T-helper 1 cell treated with Interleukin-12 subunit alpha and Interleukin-12 subunit beta and Interleukin-4 antibody, amounts not matched to agents 30 ng/mL and 1 ng/mL, for 36 hours (primary cell): Measurements from ENCODE around the gene BMPR1B. TPM values are rescaled to one million over a fixed set of nuclear protein-coding genes. Genes with fewer than 3 reads are reported as not detected.

Source experiments
- intact Hi-C: fragments of 100-400 bp; cut with micrococcal nuclease; formaldehyde crosslinking; loops from one replicate; pipeline ENCODE4 v1.15.1; 2024
- total RNA-seq: library from RNA; stranded (reverse); gene quantifications from 2 replicates; pipeline ENCODE4 v1.2.3, GENCODE V29; 2022

BMPR1B gene
- total RNA-seq, 1 donor from 2014 or later: not detected

DNA sequence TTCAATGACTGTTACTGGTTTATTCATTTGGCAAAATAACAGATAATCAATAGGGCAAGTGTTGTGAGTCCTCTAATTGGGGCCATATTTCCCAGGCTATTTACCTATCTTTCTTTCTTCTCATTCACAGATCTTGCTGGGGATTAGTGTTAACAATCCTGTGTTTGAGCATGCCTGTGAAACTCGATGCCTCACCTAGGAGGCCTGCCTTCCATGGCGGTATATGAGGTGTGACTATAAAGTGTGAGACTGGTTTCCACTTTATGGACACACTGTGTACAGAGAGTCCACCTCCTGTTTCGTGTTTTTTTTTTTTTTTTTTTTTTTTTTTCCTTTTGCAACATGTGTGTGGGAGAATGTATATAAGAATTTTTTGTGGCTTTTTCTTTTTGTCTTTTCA lies 199.3 kb downstream of the BMPR1B start:
- intact Hi-C loops: no loop called here

DNA sequence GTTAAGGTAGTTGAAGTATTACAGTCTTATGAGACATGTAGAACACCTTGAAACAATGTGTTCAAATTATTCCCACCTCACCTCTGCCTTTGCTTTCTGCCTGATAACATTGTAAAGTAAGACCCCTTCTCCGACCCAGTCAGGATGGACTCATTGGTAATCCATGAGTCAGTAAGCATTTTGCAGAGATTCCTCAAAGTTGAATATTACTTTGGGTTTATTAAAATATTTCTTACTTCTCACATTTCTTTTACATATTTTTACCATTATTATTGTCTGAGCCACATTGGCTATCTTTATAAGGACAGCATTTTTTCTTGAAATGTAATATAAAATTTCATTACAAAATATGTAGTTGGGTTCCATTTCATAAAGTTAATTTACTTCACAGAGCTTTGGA lies 201.6 kb downstream of the BMPR1B start:
- intact Hi-C loops: no loop called here

DNA sequence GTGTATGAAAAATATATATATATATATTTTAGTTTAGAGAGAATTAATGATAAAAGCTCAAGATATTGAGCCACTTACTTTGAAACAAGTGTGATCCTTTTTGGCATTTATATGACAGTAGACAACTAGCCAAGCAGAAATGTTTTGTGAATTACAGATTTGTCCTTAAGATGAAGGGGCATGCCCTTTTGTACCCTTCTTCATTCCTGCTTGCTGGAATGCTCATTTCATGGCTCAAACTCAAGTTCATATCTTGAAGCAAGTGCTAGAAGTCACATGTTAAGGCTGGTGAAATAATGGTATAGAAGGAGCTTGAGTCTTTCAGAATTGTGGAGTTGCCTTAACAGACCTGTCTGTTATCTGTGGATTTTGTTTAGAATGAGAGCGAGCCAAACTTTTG lies 203.0 kb downstream of the BMPR1B start:
- intact Hi-C loops: no loop called here

DNA sequence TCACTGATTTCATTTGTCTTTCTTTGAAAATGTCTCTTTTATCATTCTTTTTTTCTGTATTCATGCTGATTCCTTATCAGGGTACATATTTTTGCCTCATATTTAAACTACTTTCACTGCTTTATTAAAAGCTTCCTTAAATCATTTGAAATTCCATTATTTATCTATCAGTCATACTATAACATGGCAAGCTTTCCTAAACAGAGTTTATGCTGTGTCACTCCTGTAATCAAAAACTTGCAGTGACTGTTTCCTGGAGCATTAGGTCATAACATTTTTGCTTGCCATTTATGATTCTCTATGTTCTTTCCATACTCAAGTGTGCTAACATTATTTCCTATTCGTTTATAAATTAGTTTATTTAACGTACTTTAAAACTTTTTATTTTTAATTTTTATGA lies 203.7 kb downstream of the BMPR1B start:
- intact Hi-C loops: no loop called here

- intact Hi-C loops: no loop called here
These were observed 204.7 kb downstream of the BMPR1B start for GRCh38 chr4:94962484-94962883.

GRCh38 chr4:94965852-94966251 lies 208.1 kb downstream of the BMPR1B start:
- intact Hi-C loops: no loop called here

DNA sequence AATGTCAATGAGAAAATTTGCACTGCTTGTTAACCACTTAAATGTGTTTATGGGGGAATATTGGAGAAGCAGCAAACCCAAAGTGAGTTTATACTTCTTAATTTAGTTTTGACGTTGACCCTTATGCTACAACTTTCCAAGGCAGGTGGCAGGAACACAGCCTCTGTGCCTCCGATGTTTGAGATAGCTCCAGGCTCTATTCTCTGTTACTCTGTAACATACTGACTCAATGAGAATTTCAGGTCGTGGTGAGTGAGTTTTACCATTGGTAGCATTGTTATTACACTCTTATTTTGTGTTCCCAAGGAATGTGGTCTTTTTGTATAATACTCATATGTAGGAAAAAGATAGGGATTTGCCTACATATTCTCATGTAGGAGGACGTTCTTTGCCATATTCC lies 210.7 kb downstream of the BMPR1B start:
- intact Hi-C loops: no loop called here

DNA sequence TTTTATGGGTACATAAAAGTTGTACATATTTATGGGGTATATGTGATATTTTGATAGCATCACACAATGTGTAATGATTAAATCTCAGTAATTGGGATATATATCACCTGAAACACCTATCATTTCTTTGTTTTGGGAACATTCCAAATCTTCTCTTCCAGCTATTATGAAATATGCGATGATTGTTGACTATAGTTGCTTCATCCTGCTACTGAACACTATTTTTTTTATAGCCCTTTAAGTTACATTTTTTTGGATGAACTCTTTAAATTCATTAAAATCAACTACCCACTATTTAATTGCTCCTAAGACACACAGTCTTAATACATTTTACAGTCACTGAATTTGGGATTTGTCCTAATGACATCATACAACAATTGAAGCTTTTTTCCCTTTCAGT lies 212.9 kb downstream of the BMPR1B start:
- intact Hi-C loops: no loop called here

- intact Hi-C loops: no loop called here
These were observed 217.0 kb downstream of the BMPR1B start for GRCh38 chr4:94974773-94975172.

GRCh38 chr4:94976371-94977011 lies 218.7 kb downstream of the BMPR1B start:
- intact Hi-C loops: no loop called here

- intact Hi-C loops: no loop called here
These were observed 221.1 kb downstream of the BMPR1B start for GRCh38 chr4:94978904-94979303.

GRCh38 chr4:94979621-94980020 lies 221.9 kb downstream of the BMPR1B start:
- intact Hi-C loops: no loop called here

DNA sequence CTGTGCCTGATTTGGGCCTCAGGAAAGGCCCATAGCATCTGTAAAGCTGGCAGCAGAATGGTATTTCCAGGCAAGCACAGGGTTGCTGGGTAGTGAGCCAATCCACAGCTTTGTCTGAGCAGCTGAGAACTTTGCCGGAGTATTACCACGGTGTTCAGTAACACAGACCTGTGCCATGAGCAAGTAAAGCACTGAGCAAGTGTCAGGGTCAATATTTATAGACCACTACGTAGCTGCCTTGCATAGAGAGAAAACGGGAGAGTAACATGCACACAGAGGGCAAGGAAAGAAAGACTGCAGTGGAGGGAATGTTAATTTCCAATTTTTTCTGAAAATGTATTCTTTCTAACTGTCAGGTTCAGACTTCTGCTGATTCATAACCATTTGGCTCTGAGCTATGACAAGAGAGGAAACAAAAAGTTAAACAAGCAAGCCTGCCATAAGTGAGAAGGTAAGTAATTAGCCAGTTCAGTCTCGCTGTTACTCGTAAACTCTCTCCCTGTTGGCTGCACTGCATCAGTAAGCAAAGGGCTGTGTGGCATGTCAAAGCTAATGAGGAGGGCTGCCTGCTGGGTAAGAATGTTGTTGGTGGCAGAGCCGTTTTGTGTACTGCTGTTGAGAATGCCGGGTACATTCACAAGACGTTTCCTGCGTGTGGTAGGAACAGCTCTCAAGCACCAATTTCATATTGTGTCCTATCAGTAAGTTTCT lies 238.1 kb downstream of the BMPR1B start:
- intact Hi-C loops: no loop called here

GRCh38 chr4:95000076-95000648 lies 242.4 kb downstream of the BMPR1B start:
- intact Hi-C loops: no loop called here

DNA sequence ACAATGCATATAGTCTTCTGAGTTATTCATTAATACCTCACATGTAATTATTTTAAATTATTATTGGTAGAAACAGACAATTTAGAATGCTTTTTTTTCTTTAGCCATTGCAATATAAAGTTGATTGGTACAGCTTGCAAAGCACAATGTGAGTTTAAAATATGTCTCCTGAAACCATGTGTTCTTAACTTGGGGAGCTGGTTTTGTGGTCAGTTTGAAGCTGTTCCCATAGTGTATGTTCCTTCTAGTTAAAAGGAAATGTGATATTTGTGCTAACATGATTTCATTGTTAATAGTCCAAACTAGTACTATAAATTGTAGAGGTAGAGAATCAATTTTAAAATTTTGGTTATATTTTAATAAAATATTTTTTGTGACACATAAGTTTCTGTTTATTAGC lies 247.2 kb downstream of the BMPR1B start:
- intact Hi-C loops: no loop called here

GRCh38 chr4:95007998-95008397 lies 250.2 kb downstream of the BMPR1B start:
- intact Hi-C loops: no loop called here

- intact Hi-C loops: no loop called here
These were observed 255.5 kb downstream of the BMPR1B start for GRCh38 chr4:95013236-95013635.

- intact Hi-C loops: no loop called here
These were observed 256.3 kb downstream of the BMPR1B start for GRCh38 chr4:95014068-95014467.

DNA sequence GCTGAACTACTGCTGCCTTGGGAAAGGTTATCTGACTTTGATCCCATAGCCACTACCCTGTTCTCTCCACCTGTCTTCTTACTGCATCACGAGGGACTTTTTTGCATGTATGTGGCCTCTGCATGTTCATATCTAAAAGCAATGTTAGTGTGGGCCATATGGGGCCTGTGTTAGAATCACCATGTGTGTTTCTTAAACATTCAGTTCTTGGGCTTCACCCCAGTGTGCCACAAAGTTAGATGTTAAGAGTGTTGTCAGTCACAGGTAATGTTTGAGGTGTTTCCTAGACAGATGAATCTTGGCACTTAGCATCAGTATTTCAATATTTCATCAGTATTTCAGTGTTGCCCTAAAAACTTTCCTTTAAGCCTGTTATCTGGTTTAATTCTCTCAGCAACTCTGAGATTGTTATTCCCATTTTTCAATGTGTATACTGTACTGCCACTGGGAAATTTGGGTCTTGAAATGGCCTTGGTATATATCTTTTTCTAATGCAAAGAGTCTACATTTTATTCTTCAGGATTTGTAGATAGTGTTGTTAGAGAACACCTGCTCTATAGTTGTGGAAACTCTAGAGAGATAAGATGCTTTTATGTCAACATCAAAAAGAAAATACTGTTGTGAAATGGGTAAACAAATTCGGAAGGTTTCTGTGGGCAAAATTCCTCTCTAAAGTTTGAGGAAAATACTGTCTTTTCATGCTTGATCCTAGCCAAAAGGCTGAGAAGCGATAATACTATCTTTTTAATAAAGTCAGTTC lies 259.7 kb downstream of the BMPR1B start:
- intact Hi-C loops: no loop called here

- intact Hi-C loops: no loop called here
These were observed 261.0 kb downstream of the BMPR1B start for GRCh38 chr4:95018785-95019184.

DNA sequence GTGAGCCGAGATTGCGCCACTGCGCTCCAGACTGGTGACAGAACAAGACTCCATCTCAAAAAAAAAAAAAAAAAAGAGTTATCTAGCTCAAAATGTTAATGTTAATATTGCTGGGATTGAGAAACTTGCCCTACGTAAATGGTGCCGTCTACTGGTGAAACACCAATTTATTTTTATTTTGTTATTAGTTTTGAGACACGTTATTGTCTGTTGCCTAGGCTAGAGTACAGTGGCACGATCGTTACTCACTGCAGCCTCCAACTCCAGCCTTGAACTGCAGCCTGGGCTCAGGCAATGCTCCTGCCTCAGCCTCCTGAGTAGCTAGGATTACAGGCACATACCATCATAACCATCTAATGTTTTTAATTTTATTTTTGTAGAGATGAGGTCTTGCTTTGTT lies 262.8 kb downstream of the BMPR1B start:
- intact Hi-C loops: no loop called here

- intact Hi-C loops: no loop called here
These were observed 263.3 kb downstream of the BMPR1B start for GRCh38 chr4:95021099-95021498.
